HG02642 (cell line): Measurements from ENCODE around the gene KIAA1549.
"Not testable (repeated sequence)": the region's sequence is repeated elsewhere in the genome, so short reads cannot be mapped to it uniquely, and the experiment has no call there.

ENCODE experiments used
- ATAC-seq: cut with Tn5 transposase; IDR thresholded peaks from one replicate; pipeline ENCODE4 v1.9.1; 2021; ENCODE audit warnings: mild to moderate bottlenecking; ENCODE audit not compliant: unreplicated experiment, poor library complexity

KIAA1549 gene

GRCh38 chr7:138981332-138982203 lies at the start of gene KIAA1549:
Gene KIAA1549 (minus strand): TSS chr7:138981389. CDS start chr7:138981269, 120 bp downstream.
- ATAC-seq = peak; percentile 91

DNA sequence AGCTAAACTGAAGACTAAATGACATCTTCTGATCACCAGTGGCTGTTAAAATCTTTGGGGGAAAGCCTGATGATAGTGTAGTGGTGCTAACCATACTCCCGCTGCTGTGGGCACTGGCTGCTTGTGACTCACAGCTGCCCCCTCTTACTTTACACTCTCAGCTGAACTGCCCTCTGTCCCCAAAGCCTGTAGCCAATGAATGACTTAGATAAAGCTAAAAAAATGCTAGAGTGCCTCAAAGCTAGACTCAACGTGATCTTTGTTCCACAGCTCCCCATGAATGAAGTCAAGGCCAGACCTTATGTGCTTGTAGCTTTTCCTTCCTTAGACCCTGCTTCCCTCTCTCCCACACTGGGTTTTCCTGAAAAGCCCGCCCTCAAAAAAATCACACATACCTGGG lies 48.2 kb upstream of the KIAA1549 start:
- ATAC-seq = no peak

GRCh38 chr7:139026551-139026950 lies 45.4 kb upstream of the KIAA1549 start:
- no peak for ATAC-seq

GRCh38 chr7:139025861-139026260 lies 44.7 kb upstream of the KIAA1549 start:
- ATAC-seq = not testable (repeated sequence)

GRCh38 chr7:139023076-139023475 lies 41.9 kb upstream of the KIAA1549 start:
- no peak for ATAC-seq

DNA sequence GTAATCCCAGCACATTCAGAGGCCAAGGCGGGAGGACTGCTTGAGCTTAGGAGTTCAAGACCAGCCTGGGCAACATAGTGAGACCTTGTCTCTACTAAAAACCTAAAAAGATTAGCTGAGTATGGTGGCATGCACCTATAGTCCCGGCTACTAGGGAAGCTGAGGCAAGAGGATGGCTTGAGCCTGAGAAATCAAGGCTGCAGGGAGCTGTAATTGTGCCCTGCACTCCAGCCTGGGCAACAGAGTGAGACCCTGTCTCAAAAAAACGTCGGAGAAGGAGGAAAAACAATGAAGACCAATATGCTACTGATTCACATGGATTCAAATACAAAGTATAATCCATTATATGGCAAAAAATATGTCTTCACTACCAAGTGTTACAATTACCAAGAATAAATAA lies 41.1 kb upstream of the KIAA1549 start:
- no peak for ATAC-seq

- ATAC-seq = no peak
These were observed 37.7 kb upstream of the KIAA1549 start for GRCh38 chr7:139018910-139019309.

DNA sequence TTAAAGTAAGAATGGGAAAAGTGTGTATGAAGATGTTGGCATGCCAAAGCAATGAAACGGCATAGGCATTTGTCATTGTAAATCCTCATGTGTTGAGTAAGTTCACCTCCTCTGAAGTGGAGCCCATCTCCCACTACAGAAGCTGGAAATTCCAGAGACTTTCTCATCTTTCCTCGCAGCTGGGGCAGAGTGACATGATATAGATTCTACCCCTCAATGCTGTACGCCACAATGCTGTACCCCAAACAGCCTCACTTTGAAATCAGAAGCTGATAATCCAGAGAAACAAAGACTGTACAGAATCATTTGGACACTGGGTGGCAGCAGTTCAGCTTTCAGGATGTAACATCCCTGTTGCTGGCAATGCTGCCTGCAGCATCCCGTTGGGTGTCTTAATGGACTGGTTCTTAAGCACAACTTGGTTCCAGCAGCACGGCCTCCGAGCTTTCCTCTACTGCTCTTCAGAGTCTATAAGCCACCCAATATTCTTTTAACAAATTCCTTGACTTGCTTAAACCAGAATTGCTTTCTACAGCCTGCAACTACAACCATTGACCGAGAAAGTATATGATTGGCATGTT lies 35.8 kb upstream of the KIAA1549 start:
- ATAC-seq = peak; percentile 90

GRCh38 chr7:139011373-139011772 lies 30.2 kb upstream of the KIAA1549 start:
- no peak for ATAC-seq

GRCh38 chr7:139004321-139005090 lies 23.3 kb upstream of the KIAA1549 start:
- ATAC-seq = no peak

DNA sequence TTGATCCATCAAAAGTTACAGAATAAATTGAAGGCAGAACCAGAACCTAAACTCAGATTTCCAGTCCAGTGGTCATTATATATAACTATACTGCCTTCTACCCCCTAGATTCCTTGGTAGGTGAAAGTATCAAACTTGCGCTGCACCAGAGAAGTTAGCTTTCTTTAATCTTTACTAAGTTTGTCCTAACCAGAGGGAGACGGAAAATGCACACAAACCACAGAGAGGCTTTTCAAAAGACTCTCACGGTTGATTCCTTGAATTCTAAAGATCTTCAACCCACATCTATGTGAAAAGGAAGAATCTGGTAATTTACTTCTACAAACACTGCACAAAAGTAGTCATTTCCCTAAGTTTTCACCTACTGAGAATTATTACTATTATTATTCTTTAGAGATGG lies 18.2 kb upstream of the KIAA1549 start:
- no peak for ATAC-seq

DNA sequence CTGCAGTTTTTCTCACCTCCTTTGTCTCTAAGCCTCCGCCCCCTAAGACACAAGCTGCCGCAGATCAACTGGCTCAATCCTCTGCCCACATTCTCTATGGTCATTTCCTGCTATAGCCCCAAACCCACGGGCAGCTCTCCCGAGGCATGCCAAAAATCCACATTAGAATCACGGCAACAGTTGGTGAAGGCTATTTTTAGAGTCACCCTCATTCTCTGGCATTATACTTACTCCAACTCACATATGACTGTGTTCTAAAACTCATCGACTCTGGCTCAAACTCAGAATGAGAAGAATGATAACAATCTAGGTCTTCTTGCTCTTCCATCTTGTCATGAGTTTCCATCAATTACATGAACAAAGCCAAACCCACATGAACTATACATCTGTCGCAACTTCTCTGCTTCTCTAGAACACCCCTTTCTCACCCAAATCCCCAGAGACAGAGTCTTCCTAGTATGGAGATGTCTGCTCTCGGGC lies 10.9 kb upstream of the KIAA1549 start:
- ATAC-seq = no peak

DNA sequence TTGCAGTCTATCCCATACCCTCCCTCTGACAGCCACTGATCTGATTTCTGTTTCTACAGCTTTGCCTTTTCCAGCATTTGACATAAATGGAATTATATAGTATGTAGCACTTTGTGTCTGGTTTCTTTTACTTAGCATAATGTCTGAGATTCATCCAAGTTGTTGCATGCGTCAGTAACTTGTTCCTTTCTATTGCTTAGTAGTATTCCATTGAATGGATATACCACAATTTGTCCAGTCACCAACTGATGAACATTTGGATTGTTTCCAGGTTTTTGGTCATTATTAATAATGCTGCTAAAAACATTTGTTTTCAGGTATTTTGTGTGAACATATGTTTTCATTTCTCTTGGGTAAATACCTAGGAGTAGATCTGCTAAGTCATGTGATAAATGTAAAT lies 6.5 kb upstream of the KIAA1549 start:
- no peak for ATAC-seq

GRCh38 chr7:138982204-138982623 lies 1.0 kb upstream of the KIAA1549 start:
- ATAC-seq = no peak

- ATAC-seq = peak; percentile 39
These were observed 462 bp downstream of the KIAA1549 start for GRCh38 chr7:138980563-138981291.

GRCh38 chr7:138979988-138980562 lies 1.1 kb downstream of the KIAA1549 start:
- ATAC-seq = no peak

- ATAC-seq = peak; percentile 28
These were observed 1.8 kb downstream of the KIAA1549 start for GRCh38 chr7:138979226-138979979.

DNA sequence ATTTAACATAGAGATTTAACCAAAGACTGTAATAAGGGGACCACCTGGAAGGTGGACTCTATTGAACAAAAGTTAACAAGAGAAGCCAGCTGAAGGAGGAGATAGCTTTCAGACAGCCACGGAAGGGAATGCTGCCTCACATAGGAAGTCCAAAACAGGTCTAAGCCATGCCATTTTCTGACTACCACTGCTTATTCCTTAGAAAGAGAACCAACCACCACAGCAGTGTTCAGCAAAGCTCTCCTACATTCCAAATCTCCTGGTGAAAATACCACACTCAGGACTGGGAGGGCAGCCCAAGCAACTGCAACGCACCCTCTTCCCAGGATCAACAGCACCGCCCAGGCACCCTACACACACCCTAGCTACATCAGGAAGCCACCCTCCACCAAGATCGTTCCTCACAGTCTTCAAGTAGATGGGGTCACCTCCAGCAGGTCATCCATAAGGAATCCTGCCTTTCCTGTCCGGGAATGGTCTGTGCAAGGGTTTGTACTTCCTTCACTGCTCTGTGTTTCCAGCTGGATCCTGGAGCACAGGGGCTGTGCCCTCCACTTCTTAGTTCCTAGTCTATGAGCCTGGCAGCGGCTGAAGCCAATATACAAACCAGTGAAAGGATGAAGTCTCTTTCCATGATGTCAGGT lies 2.5 kb downstream of the KIAA1549 start:
- no peak for ATAC-seq

GRCh38 chr7:138976161-138976560 lies 5.0 kb downstream of the KIAA1549 start:
- ATAC-seq = not testable (repeated sequence)
